PC-3 (cell line): ENCODE data around the gene IFT43. TPM values are rescaled to one million over a fixed set of nuclear protein-coding genes. Genes with fewer than 3 reads are reported as not detected.

Experiments used
- ATAC-seq: fragments of 200-7000 bp; cut with Tn5 transposase; 2 replicates; pipeline ENCODE4 v1.9.1; 2020; ENCODE audit warnings: mild to moderate bottlenecking, moderate library complexity
- BruUV-seq: library from RNA; stranded (reverse); fragments of 400-500 nt; replicated peaks from 2 replicates; lab custom pipeline; 2021; lab: Mats Ljungman, UMichigan
- CTCF ChIA-PET: fragments of 300-600 bp; sonication (Branson Sonifier 250); formaldehyde crosslinking; loops from one replicate; lab custom pipeline; 2022; ENCODE audit warnings: antibody characterized with exemption; lab: Charles Lee
- POLR2A ChIA-PET: fragments of 300-600 bp; sonication (Branson Sonifier 250); formaldehyde crosslinking; loops from one replicate; lab custom pipeline; 2022; ENCODE audit warnings: antibody characterized with exemption; ENCODE audit not compliant: unreplicated experiment; lab: Charles Lee
- DNase-seq: peaks from one replicate; pipeline ENCODE4 v3.0.0-alpha.2; 2015
- H2AFZ ChIP-seq: fragments of 300-600 bp; sonication (generic); 2 replicates; pipeline ENCODE4 v1.6.0; 2016; ENCODE audit warnings: antibody characterized with exemption, low read length
- H3F3A ChIP-seq: fragments of 300-600 bp; sonication (generic); one replicate; pipeline ENCODE4 v1.6.0; 2017; ENCODE audit warnings: antibody characterized with exemption, low read length, control low read depth, mild to moderate bottlenecking; ENCODE audit not compliant: unreplicated experiment
- H3K27ac ChIP-seq: fragments of 300-600 bp; sonication (generic); 2 replicates; pipeline ENCODE4 v1.5.1; 2016; ENCODE audit warnings: mild to moderate bottlenecking, low read length
- H3K27me3 ChIP-seq: fragments of 300-600 bp; sonication (generic); 2 replicates; pipeline ENCODE4 v1.6.1; 2016; ENCODE audit warnings: low read length, mixed read lengths
- H3K36me3 ChIP-seq: fragments of 300-600 bp; sonication (generic); 2 replicates; pipeline ENCODE4 v1.6.1; 2016; ENCODE audit warnings: low read depth, mixed run types, low read length, mixed read lengths
- H3K4me1 ChIP-seq: fragments of 300-600 bp; sonication (generic); 2 replicates; pipeline ENCODE4 v1.5.1; 2016; ENCODE audit warnings: low read length; ENCODE audit not compliant: insufficient read depth
- H3K4me2 ChIP-seq: fragments of 300-600 bp; sonication (generic); 2 replicates; pipeline ENCODE4 v1.6.0; 2016; ENCODE audit warnings: low read length
- H3K4me3 ChIP-seq: fragments of 300-600 bp; sonication (generic); 2 replicates; pipeline ENCODE4 v1.5.1; 2016; ENCODE audit warnings: mild to moderate bottlenecking, low read length, mixed read lengths
- H3K79me2 ChIP-seq: fragments of 300-600 bp; sonication (generic); 2 replicates; pipeline ENCODE4 v1.6.1; 2017; ENCODE audit warnings: low read length, mixed read lengths
- H3K9ac ChIP-seq: fragments of 300-600 bp; sonication (generic); 2 replicates; pipeline ENCODE4 v1.6.0; 2016; ENCODE audit warnings: mild to moderate bottlenecking, low read length
- H3K9me2 ChIP-seq: fragments of 300-600 bp; sonication (generic); replicated peaks from 2 replicates; pipeline ENCODE4 v1.6.1; 2016; ENCODE audit warnings: mixed run types, low read length, mixed read lengths
- H3K9me3 ChIP-seq: fragments of 300-600 bp; sonication (generic); 2 replicates; pipeline ENCODE4 v1.6.1; 2016; ENCODE audit warnings: low read length, mixed read lengths
- H4K20me1 ChIP-seq: fragments of 300-600 bp; sonication (generic); 2 replicates; pipeline ENCODE4 v1.6.1; 2016; ENCODE audit warnings: low read length, mixed read lengths
- EZH2 ChIP-seq: fragments of 300-600 bp; sonication (generic); IDR thresholded peaks from one replicate; pipeline ENCODE4 v1.6.1; 2017; ENCODE audit warnings: antibody characterized with exemption, mild to moderate bottlenecking, low read length; ENCODE audit not compliant: unreplicated experiment
- EZH2phosphoT487 ChIP-seq: fragments of 300-600 bp; sonication (generic); IDR thresholded peaks from 2 replicates; pipeline ENCODE4 v1.6.1; 2018; ENCODE audit warnings: mild to moderate bottlenecking, antibody characterized with exemption, low read length, borderline replicate concordance
- intact Hi-C: fragments of 100-400 bp; cut with micrococcal nuclease; formaldehyde crosslinking; loops from 2 replicates; pipeline ENCODE4 v1.9.0; 2023
- total RNA-seq: library from RNA; depleted of rRNA; stranded (reverse); fragments of >200 nt; gene quantifications from 2 replicates; pipeline ENCODE4 v1.2.3, GENCODE V29; 2014
- TF ChIP-seq, protein P1 (sequence below): fragments of 300-600 bp; sonication (generic); conservative IDR thresholded peaks from 2 replicates; pipeline ENCODE4 v1.5.1; 2017; ENCODE audit warnings: antibody characterized with exemption, low read depth, mild to moderate bottlenecking, low read length

The IFT43 gene
- total RNA-seq, 1 experiment from 2014 or later = 41.3 TPM

DNA sequence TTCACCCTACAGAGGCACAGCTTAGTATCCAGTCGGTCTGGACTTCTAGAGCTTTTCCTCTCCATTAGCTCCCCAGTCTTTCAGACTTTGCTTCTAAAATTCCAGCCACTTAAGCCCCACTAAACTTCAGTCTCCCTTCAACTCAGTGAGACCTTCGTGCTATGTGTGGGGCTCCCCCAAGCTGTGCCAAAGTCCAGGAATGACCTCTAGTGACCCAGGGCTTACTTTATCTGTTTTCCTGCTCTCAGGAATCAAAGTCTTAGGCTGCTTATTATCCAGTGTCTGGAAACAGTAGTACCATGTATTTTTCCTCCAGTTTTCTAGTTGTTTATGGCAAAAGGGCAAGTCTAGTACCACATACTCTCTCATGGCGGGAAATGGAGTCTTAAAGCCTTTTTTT, 77.8 kb downstream of the IFT43 start:
- Histone ChIP-seq H3K9me3 (no peaks in the 10 kb centered on the region), H3F3A (no peaks in the 10 kb centered on the region), H3K9me2 (no peaks in the 10 kb centered on the region), H3K4me2 (no peak overlapping the region), H3K9ac (no peak overlapping the region), H2AFZ (no peak overlapping the region), H3K27ac (no peak overlapping the region), H4K20me1 (no peaks in the 10 kb centered on the region), H3K4me3 (no peak overlapping the region), H3K79me2 (no peaks in the 10 kb centered on the region), H3K27me3 (no peaks in the 10 kb centered on the region), H3K36me3 (no peaks in the 10 kb centered on the region; the same call in 1 of the 2 replicates), H3K4me1 (no peaks in the 10 kb centered on the region)
- intact Hi-C loops = no loop called here
- DNase-seq (no peak), ATAC-seq (no peak)
- no TSS peak for BruUV-seq
- POLR2A ChIA-PET = no interaction called here
- CTCF ChIA-PET = no interaction called here
- no peak for TF ChIP-seq EZH2phosphoT487
- TF ChIP-seq, protein P1, sequence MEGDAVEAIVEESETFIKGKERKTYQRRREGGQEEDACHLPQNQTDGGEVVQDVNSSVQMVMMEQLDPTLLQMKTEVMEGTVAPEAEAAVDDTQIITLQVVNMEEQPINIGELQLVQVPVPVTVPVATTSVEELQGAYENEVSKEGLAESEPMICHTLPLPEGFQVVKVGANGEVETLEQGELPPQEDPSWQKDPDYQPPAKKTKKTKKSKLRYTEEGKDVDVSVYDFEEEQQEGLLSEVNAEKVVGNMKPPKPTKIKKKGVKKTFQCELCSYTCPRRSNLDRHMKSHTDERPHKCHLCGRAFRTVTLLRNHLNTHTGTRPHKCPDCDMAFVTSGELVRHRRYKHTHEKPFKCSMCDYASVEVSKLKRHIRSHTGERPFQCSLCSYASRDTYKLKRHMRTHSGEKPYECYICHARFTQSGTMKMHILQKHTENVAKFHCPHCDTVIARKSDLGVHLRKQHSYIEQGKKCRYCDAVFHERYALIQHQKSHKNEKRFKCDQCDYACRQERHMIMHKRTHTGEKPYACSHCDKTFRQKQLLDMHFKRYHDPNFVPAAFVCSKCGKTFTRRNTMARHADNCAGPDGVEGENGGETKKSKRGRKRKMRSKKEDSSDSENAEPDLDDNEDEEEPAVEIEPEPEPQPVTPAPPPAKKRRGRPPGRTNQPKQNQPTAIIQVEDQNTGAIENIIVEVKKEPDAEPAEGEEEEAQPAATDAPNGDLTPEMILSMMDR = no peak
- no peak for TF ChIP-seq EZH2

DNA sequence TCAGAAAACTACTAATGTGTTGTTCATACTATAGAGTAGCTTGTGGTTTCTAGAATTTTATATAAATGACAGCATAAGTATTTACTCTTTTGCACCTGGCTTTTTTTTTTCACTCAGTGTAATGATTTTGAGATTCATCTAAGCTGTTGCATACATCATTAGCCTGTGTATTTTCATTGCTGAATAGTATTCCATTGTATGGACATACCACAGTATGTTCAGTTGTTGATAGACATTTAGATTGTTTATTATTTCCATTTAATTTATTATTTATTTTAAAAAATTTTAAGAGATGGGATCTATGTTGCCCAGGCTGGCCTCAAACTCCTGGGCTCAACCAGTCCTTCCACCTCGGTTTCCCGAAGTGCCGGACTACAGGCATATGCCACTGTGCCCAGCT, 80.0 kb downstream of the IFT43 start:
- Histone ChIP-seq H4K20me1 (no peaks in the 10 kb centered on the region), H3K9me2 (no peaks in the 10 kb centered on the region), H3K4me3 (no peak overlapping the region), H3K9ac (no peak overlapping the region), H3K4me2 (no peak overlapping the region), H3K27me3 (no peaks in the 10 kb centered on the region), H3K79me2 (no peaks in the 10 kb centered on the region), H3K4me1 (no peaks in the 10 kb centered on the region), H3K36me3 (no peaks in the 10 kb centered on the region; the same call in 1 of the 2 replicates), H3K27ac (no peak overlapping the region), H2AFZ (no peak overlapping the region), H3K9me3 (no peaks in the 10 kb centered on the region), H3F3A (no peaks in the 10 kb centered on the region)
- TF ChIP-seq EZH2phosphoT487 (no peak), EZH2 (no peak)
- TF ChIP-seq, protein P1 = no peak
- intact Hi-C loops = no loop called here
- DNase-seq (no peak), ATAC-seq (no peak)
- ChIA-PET CTCF (no interaction called here), POLR2A (no interaction called here)
- no TSS peak for BruUV-seq

DNA sequence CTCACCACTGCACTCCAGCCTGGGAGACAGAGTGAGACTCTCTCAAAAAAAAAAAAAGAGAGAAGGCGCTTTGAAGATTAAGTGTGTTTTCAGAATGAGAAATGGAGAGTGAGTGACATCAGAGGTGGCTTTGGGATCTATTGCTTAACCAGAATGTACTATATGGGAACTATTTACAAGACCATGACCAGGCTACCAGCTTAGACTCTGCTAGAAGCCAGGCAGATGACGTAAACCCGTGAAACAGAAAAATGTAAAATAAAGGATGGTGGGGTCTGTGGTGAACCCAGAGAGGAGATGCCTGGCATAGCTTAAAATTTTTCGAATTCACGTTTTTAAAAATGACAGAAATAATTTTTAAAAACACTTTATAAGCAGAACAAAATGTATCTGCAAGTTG, 82.0 kb downstream of the IFT43 start:
- no peaks in the 10 kb centered on the region for H3K79me2 ChIP-seq
- intact Hi-C loops = no loop called here
- ChIA-PET POLR2A (no interaction called here), CTCF (no interaction called here)
- no peaks in the 10 kb centered on the region for H4K20me1 ChIP-seq
- no peak overlapping the region for H3K4me3 ChIP-seq
- no peaks in the 10 kb centered on the region for H3K9me2 ChIP-seq
- no peaks in the 10 kb centered on the region for H3K4me1 ChIP-seq
- H3K9ac ChIP-seq = no peak overlapping the region
- no peak overlapping the region for H3K4me2 ChIP-seq
- ATAC-seq (no peak), DNase-seq (no peak)
- no peaks in the 10 kb centered on the region for H3K9me3 ChIP-seq
- no TSS peak for BruUV-seq
- no peaks in the 10 kb centered on the region for H3K27me3 ChIP-seq
- H3K27ac ChIP-seq = no peak overlapping the region
- no peak for TF ChIP-seq EZH2
- TF ChIP-seq, protein P1 = no peak
- TF ChIP-seq EZH2phosphoT487 = no peak
- no peaks in the 10 kb centered on the region for H3F3A ChIP-seq
- no peak overlapping the region for H2AFZ ChIP-seq
- H3K36me3 ChIP-seq = no peaks in the 10 kb centered on the region; the same call in 1 of the 2 replicates
